Psoas muscle (tissue), 8 donors: ENCODE results near the gene GDF2. TPM values are rescaled to one million over a fixed set of nuclear protein-coding genes. Genes with fewer than 3 reads are reported as not detected.

ENCODE experiments used
- ATAC-seq, 4 donors: fragments of 200-7000 bp; cut with Tn5 transposase; one replicate each; pipeline ENCODE4 v1.9.1; 2020; ENCODE audit warnings: moderate library complexity in 3 of 4, mild to moderate bottlenecking in 2 of 4
- DNase-seq, 2 donors: peaks; one replicate each; pipeline ENCODE4 v3.0.0-alpha.2; 2020
- H3K27ac ChIP-seq: fragments of 200-600 bp; one replicate; pipeline ENCODE4 v1.8.0; 2022
- H3K27me3 ChIP-seq, 3 donors: fragments of 200-600 bp in 1 of 3; one replicate each; pipeline versions ENCODE4 v1.6.1 to v1.8.0; 2013 to 2022; ENCODE audit warnings: low read length in 2 of 3, mild to moderate bottlenecking in 2 of 3, moderate library complexity in 1 of 3; ENCODE audit not compliant: insufficient read depth in 3 of 3
- H3K36me3 ChIP-seq, 2 donors: fragments of 200-600 bp in 1 of 2; one replicate each; pipeline versions ENCODE4 v1.6.1 to v1.8.0; 2013 to 2022; ENCODE audit warnings: low read depth in 1 of 2, mild to moderate bottlenecking in 1 of 2, moderate library complexity in 1 of 2; ENCODE audit not compliant: insufficient read depth in 1 of 2
- H3K4me1 ChIP-seq: fragments of 200-600 bp; one replicate; pipeline ENCODE4 v1.8.0; 2022
- H3K4me3 ChIP-seq: fragments of 200-600 bp; one replicate; pipeline ENCODE4 v1.8.0; 2022; ENCODE audit warnings: mild to moderate bottlenecking
- H3K9me3 ChIP-seq: fragments of 200-600 bp; one replicate; pipeline ENCODE4 v1.8.0; 2022
- CTCF ChIP-seq: fragments of 200-600 bp; IDR thresholded peaks from one replicate; pipeline ENCODE4 v1.8.0; 2022; ENCODE audit warnings: antibody characterized with exemption
- WGBS, 3 donors: extraction: QIAGEN DNeasy Blood & Tissue Kit; methylation state at CpG; one replicate each; pipeline versions ENCODE4 v1.1.6 to v1.1.7; 2013; 5-methylcytosine and 5-hydroxymethylcytosine counted together
- intact Hi-C, 2 donors: fragments of 100-400 bp; cut with DNase I; formaldehyde crosslinking; loops; one replicate each; pipeline versions ENCODE4 v1.11.0 to v1.14.2; 2022
- polyA plus RNA-seq, 3 donors: library from polyadenylated mRNA; stranded (reverse); fragments of 200-250 nt; gene quantifications; one replicate each; pipeline ENCODE4 v1.2.3, GENCODE V29; 2013
- total RNA-seq, 4 donors: library from RNA; stranded (reverse); fragmentation: NEBNext Ultra II Directional in 2 of 4; extraction: Animal tissue kit (Norgen Biotek cat#: 25700) in 2 of 4; gene quantifications; one replicate each; pipeline versions ENCODE4 v1.2.1 to v1.2.4, GENCODE V29; 2021 to 2023
- donor health status: healthy with polysubstance abuse.
- donor health status: DM: no; HTN: no; CAD: no; lungs with moderate emphysema.
- donor health status: Bipolar disorder and iron deficiency.
- donor health status: healthy.
- donor health status: DM: yes; HTN: yes; CAD: no.
- donor health status: DM: no; HTN: no; CAD: no.
- donor health status: DM: no; HTN: no; CAD: no.
- donor health status: DM: yes; HTN: yes; CAD: no.

The GDF2 gene
- total and polyA plus RNA-seq, 7 donors = not detected

- H3K4me3 ChIP-seq = no peak overlapping the region
- WGBS, 3 donors = 73 to 80% (median 76%) methylated on average over 4 of the region's 4 CpGs
These were observed 25.0 kb downstream of the GDF2 start for GRCh38 chr10:47347303-47347675.

GRCh38 chr10:47348138-47348651, 25.9 kb downstream of the GDF2 start, which contains the start of gene RBP3:
TSS of gene RBP3 (plus strand) at chr10:47348363. CDS start at chr10:47348485, 122 bp downstream.
- ATAC-seq (no peak), DNase-seq (peak in 1 of 2 donors; percentile 12)
- Histone ChIP-seq H3K4me3 (no peak within 1 kb of the TSS), H3K4me1 (no peaks in the 10 kb centered on the region), H3K27ac (no peak within 1 kb of the TSS), H3K36me3 (no peaks in the 10 kb centered on the region), H3K9me3 (no peaks in the 10 kb centered on the region), H3K27me3 (no peaks in the 10 kb centered on the region)
- TF ChIP-seq CTCF = no peak
- 50 to 73% (median 63%) methylated on average over 5 of the region's 5 CpGs for WGBS, 3 donors
- intact Hi-C loops = no loop called here

More at GRCh38 chr10:47347303-47347675, 25.0 kb downstream of the GDF2 start:
- Histone ChIP-seq H3K9me3 (no peaks in the 10 kb centered on the region), H3K27ac (no peak overlapping the region), H3K27me3 (no peaks in the 10 kb centered on the region), H3K36me3 (no peaks in the 10 kb centered on the region), H3K4me1 (no peaks in the 10 kb centered on the region)
- ATAC-seq (no peak), DNase-seq (peak in 1 of 2 donors; percentile 15)
- no peak for TF ChIP-seq CTCF
- intact Hi-C loops = no loop called here

- 90 to 93% (median 92%) methylated on average over 36 of the region's 36 CpGs for WGBS, 3 donors
- Histone ChIP-seq H3K4me1 (no peaks in the 10 kb centered on the region), H3K4me3 (no peak overlapping the region), H3K27me3 (no peaks in the 10 kb centered on the region), H3K9me3 (no peaks in the 10 kb centered on the region), H3K27ac (no peak overlapping the region), H3K36me3 (no peaks in the 10 kb centered on the region)
- no peak for TF ChIP-seq CTCF
- ATAC-seq = no peak
- intact Hi-C loops = no loop called here
- DNase-seq = peak in 1 of 2 donors; percentile 39
These were observed 26.6 kb downstream of the GDF2 start for GRCh38 chr10:47348661-47349470.

- WGBS, 3 donors = 94 to 97% (median 97%) methylated on average over 22 of the region's 22 CpGs
- peak in 1 of 2 donors; percentile 28 for DNase-seq
These were observed 27.3 kb downstream of the GDF2 start for GRCh38 chr10:47349516-47349915.

More at GRCh38 chr10:47349516-47349915, 27.3 kb downstream of the GDF2 start:
- TF ChIP-seq CTCF = no peak
- no peaks in the 10 kb centered on the region for H3K4me1 ChIP-seq
- no peaks in the 10 kb centered on the region for H3K36me3 ChIP-seq
- no peaks in the 10 kb centered on the region for H3K27me3 ChIP-seq
- ATAC-seq = no peak
- no peak overlapping the region for H3K4me3 ChIP-seq
- intact Hi-C loops = no loop called here
- no peaks in the 10 kb centered on the region for H3K9me3 ChIP-seq
- no peak overlapping the region for H3K27ac ChIP-seq
